NCI-H510A treated with DMSO at 0.1 percent for 48 hours (cell line): Measurements from ENCODE around the gene CHIT1.
A peak's percentile ranks its signal among the peaks of the same experiment; 100 is the strongest.

Source experiments
- DNase-seq: peaks from one replicate; lab custom pipeline; 2025; lab: John Stamatoyannopoulos, UW

The CHIT1 gene

DNA sequence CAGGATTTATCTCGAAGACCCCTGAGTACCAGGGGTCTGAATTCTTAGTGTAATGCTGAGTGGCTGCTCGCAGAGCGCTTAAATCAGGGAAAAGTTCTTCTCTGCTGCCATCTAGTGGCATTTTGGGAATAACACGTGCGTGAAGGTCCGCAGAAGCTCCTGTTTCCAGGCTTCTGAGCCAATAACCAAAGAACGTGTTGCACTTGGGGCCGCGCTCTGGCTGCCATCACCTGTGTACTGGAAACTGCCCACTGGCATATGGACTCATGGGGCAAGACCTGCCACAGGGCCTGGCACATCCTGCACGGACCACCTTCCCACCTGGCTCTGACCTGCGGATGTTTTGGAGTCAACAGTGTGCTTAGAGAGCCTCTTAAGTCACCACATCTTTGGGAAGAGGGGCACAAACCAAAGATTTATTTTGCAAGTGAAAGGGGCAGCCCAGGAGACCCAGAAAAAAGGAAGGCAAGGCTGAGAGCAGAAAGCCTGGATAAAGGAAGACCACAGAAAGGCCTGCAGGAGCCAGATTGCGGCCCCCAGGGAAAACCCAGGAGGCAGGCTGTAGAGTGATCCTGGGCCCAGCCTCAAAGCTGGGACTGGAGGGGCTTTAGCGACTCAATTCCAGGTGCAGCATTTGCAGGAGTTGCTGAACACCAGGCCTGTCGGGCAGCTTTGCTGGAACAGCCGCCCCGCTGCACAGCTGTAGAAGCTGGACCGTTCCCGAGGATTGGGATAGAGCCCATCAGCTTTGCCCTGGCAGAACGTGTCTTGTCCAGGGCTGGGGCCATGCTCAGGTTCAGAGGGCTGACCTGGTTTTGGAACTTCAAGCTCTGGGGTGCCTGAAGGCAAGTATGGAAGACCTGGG is 13.0 kb downstream of the CHIT1 start:
- peak; percentile 84 for DNase-seq

DNA sequence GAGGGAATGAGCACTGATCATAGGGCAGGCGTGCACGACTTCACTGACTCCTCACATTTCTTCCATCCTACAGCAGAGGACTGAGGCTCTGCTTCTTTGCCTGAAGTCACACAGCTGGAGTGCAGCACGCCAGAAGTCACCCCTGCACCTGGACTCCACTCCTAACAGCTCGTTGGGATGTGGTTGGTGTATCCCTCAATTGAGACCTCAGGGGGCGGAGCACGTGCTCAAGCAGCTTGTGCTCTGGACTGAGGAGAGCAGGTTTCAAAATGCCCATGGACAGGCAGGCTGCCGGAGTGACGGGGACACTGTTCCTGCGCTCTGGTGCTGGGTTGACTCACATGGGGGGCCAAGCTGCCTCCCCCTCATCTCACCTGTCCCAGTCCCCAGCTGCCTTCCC is 13.9 kb downstream of the CHIT1 start:
- DNase-seq = peak; percentile 61

DNA sequence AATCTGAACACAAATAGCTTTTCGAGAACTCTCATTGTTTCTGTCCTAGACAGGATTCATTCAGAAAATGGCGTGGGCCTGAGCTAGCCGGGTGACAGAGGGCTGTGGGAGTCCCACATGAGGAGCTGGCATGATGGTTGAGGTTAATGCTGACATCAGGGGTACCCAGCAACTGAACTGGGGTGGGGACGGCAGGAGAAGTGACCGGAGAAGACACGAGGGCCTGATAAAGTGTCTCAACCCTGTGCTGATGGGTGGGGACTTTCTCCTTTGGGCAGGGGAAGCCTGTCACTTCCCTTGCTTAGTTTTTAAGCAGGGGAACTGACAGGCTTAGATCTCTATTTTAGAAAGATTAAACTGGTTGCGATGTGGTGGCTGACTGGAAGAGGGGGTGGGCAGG is 14.6 kb downstream of the CHIT1 start:
- no peak for DNase-seq

DNA sequence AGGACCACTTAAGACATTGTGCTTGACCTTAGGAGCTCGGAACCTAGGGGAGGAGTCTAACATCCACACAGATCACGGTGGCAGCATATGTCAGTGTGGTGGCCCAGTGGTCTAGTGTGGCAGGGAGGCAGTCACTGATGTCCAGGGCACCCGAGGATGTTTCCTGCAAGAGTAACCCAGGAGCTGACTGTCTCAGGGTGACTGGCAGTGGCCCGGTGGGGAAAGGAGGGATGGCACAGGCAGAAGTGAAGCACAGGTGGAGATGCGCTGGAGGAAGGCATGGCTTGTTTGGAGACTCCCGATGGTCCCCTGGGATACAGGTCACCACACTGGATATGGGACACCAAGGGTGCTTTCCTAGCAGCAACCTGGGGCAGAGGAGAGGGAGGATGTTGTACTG is 16.3 kb downstream of the CHIT1 start:
- DNase-seq = no peak

DNA sequence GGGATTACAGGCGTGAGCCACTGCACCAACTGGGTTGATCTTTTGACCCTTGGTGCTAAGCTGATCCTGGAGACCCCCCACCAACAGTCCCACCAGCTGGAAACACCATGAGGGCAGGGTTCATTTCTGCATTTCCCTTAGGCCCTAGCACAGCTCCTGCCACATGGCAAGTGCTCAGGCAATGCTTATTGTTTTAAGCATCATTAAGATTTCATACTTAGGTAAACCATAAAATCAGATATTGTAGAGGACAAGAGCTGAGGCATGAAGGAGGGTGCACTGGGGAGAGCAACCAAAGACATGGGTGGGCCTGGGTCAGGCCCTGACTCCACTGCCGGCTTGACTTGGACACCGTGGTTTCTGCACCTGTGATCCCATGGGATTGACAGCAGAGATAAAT is 17.7 kb downstream of the CHIT1 start:
- no peak for DNase-seq

DNA sequence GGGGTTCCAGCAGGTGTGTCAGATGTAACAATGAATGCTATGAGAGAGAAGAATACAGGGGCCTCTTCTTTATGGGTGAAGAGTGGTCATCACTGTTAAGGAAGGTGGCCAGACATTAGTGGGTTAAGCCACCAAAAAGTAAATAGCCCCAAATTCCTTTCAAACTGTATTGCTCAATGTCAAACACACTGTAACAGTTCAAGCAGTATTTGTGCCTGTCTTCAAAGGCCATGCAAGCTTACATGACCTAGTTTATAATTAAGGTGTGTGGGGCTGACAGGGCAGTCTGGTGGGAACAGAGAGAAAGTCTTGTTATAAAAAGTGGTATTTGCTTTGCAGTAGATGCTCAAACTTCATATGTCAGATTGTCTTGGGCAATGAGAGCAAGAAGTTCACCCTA is 18.5 kb downstream of the CHIT1 start:
- DNase-seq = no peak

DNA sequence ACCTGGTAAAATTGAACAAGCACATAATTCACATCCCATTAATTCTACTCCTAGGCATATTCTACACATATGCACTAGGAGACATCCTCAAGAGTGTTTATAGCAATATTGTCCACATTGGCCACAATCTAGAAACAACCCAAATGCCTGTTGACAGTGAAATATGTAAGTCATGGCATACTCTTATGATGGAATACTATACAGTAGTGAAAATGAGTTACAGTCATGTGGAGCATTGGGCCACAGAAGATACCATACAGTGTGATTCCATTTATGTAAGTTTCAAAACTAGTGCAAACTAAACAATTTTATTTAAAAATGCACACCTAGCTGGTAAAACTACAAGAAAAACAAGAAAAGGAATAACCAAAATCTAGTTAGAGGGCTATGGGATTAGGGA is 19.1 kb downstream of the CHIT1 start:
- DNase-seq = no peak

DNA sequence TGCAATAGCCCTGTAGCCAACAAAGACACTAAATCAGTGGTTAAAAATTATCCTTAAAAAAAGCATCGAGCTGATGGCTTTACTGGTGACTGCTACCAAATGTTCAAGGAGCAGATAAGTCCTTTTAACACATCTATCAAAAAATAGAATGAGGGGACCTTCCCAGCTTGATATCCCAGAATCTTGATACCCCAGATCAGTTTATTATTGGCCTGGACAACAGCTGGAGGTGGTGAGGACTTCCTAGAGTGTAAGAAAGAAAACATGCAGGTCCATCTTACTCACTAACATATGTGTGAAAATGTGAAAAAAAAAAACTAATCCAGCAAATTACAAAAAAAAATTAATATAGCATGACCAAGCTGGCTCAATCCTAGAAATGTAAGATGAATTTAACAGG is 21.3 kb downstream of the CHIT1 start:
- no peak for DNase-seq

DNA sequence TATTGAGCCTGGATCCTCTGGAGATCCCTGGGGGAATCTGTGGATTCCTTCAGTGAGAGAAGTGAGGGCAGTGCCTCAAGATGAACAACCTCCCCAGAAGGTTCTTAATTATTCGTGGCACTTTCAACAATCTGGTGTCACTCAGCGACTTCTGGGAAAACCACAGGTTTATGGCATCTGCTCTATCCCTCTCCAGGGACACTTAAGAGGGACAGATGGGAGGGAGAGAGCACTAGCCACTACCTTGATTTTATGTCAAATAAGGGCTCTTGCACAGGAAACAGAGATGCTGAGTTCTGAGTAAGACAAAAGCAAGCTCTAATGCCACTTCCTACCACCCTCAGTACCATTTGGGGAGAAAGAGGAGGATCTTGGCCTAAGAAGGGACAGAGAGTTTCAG is 21.7 kb downstream of the CHIT1 start:
- DNase-seq = no peak

DNA sequence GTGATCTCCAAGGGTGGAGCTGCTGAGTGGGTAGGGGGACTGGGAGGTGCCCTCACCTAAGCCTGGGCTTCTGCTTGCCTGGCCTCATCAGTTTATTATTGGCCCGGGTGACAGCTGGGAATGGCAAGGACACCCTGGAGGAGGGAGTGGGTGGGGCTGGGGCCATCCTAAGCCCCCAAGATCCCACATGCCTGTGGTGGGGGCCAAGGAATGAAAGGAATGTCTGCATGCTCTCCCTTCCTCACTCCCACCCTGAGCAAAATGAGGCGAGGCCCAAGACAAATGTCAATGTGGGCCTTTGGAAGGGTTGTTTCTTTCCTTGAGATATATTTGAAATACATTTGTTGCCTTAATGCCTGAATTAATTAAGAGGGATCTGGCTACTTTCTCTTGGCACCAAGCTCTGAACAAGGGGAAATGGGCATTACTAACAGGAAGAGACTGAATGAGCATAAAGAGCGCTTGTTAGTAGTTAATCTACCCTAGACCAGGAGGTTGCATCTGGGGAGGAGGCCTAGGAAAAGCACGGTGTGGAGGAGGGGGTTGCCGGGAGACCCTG is 23.3 kb downstream of the CHIT1 start:
- no peak for DNase-seq

DNA sequence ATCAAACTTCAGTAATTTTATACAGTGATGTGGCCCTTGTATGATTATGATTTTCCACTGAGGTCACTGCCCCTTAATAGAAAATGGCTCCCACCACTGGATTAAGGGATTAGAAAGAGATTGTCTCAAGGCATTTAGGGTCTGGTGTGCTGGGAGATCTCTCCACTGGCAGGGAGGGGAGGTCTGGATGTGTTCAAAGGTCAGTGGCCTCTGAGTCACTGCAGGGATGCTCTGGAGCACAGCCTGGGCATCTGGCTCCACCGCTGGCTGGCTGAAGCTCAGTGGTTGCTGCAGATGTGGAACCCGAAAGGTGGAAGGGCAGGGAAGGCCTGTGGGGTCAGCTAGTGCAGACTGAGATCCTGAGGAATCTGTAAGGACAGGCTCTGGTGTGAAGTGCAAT is 24.7 kb downstream of the CHIT1 start:
- no peak for DNase-seq

DNA sequence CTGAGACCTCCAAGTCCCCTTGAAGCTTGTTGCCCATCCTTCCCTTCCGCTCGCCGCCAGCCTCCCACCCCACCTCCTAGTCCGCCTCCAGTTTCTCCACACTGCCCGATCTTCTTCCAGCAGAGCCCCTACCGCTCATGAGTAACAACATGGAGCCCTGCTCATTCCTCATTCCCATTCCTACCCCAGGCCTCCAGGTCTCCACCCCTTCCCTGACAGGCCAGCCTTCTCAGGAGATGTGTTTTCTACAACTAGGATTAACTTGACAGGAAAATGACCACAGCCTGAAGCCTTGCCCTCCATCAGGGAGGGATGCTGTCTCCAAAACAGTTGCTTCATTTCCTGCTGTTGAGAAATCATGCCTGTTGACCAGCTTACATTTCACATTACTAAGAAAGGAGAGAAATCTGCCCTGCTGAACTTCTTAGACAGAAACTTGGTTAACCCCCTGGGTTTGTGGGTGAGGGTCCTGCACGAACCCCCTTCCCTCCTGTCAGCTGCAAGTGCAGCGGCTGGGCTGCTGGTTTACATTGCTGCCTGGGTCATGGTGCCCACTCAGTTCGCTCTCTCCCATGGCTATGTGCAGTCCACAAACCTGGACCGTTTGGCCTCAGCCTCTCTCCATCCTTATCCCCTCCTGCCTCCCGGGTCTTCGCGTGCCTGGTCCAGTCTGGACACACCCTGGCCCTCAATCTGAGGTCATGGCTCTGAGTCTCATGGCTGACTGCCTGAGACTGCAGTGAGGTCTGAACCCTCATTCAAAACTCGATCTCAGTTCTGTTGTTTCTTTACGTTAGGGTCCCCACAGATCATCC is 26.8 kb downstream of the CHIT1 start:
- DNase-seq = no peak

DNA sequence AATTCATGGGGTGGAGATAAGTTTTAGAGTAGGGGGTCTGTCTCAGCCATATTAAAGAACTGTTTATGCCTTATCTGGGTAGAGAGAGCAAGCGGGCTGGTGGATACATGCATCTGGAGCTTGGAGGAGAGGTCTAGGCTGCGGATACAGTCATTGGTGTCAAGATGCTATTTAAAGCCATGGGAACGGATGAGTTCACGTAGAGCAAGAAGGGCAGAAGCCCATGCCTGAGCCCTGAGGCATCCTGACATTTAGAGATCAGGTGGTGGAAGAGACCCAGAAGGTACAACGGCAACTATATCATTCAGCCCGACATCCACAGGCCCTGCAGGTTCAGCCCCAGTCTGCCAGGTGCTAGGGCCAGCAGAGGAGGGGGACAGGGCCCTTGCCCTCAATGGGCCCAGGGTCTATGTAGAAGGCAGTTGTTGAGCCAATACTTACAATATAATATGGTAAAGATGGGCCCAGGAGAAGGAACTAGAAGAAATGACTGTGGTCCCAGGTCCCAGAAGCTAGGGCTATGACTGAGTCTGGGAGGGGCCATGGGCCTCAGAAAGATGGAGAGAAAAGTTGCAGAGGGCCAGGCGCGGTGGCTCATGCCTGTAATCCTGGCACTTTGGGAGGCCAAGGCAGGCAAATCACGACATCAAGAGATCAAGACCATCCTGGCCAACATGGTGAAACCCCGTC is 27.8 kb downstream of the CHIT1 start:
- DNase-seq = no peak

DNA sequence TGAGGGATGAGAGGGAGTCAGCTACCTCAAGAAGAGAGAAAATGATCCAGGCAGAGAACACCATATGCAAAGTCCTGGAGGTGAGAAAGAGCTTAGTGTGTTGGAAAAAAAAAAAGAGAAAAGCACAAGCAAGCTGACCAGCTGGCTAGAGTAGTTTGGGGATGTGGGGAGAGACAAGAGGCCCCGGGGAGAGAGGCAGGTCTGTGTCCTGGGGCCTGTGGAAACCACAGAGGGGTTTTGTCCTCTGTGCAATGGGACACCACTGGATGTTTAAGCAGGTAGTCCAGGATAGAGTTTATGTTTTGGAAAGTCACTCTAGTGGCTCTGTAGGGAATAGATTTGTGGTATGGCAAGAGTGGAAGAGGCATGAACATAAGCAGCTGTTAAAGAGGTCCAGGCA is 28.6 kb downstream of the CHIT1 start:
- no peak for DNase-seq

DNA sequence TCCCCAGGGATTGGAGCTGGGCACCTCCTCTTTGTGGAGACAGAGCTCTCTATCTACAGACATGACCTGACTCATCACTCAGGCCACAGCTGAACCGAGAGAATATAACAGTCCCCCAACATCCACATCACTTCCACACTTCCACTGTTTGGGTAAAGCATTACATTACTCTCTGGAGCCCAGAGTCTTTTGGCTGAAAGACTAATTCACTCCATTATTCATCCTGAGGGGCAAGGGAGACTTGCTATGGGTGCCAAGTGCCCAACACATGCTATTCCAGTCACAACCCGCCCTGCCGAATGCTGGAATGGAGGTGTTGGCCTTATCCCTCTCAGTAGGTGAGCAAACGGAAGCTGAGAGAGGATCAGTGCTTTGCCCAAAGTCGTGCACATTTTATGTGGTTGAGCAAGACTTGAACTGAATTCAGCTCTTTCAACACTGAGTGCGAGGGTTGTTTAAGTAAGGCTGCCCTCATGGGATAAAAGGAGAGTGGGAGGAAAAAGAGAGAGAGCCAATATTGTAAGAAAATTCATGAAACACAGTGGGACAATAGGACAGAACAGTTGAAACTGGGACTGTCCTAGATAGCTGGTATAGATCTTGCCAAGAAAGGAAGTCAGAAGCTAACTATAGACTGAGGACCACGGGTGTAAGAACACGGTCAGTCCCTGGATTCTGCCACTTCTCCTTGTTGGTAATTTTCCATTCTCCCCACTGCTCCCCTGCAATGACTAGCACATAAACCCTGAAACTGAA is 29.5 kb downstream of the CHIT1 start:
- DNase-seq = no peak

DNA sequence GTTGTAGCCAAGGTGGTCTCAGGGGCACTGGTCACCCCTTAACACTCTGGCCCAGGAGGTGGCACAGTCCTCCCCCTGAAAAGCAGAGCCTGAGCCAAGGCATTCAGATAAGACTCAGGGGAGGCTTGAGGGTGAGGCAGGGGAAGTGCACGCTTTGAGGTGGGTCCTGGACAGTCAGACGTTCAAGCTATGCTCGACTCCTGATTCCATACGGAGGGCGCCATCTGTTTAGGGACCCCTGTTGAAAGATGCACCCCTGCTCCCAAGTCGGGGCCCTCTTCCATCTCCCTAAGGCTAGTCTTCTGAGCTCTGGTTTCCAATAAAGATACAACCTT is 30.0 kb downstream of the CHIT1 start:
- DNase-seq = no peak

DNA sequence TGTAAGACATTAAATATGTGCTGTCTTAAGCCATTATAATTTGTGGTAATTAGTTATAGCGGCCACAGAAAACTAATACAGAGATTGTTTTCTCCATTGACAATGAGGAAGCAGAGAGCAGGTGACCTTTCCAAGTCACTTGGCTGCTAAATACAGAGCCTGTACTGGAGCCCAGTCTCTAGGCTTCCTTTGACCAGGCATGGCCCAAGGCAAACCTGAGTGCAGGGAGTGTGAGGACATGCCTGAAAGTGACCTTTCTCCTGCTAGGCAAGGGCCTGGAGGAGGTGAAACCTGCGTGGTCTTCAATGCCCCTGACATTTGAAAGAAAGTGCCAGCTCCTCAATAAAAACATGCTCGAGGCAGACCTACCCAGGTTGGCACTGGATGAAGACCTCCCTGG is 30.5 kb downstream of the CHIT1 start:
- no peak for DNase-seq

DNA sequence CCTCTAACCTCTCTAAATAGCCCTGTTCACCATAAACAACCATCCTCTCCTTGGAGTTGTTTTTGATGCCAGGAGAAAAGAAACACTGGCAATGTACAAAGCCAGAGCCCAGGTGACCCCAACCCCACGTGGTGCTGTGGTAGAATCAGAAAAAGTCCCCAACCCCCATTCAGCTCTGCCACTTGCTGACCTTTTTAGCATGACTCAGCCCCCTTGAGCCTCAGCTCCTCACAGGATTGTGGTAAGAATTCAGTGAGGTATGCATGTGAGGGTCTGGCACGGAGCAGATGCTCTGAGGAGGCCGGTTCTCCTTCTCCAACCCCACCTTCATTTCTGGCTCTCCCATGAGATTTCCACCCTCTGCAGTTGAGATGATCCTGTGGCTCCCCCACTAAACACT is 31.8 kb downstream of the CHIT1 start:
- DNase-seq = no peak

DNA sequence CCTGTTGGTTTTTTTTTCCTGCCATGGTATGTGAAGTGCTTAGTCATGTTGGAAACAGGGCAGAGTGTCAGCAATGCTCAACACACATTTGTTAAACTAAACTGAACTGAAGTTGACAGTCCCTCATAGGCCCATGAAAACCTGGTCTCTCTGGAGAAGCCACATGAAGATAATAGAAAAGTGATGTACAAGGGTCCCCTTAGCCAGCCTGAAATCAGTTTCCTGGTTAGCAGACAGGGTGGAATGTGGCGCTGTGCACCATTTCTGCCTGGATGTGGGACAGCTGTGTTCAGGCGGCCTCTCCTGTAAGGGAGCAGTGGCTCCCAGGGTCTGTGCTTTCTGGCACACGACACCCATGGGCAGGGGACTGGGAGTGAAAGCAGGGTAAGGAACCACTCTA is 33.1 kb downstream of the CHIT1 start:
- no peak for DNase-seq

DNA sequence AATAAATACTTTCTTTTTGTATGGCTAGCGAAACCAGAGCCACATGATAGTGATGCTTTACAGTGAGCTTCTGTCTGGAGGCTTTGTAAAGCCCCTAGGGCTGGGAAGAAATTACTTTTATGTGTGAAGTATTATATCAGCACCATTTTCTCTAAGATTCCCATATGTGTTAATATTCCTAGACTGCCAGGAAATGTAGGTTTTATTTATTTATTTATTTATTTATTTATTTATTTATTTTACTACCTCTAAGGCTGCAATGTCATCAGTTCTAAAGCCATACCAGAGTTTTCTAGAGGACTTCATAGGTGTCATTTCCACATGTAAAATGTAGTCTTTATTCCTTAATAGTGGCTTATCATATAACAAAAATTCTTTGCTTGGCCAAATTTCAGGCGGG is 38.5 kb downstream of the CHIT1 start:
- no peak for DNase-seq

DNA sequence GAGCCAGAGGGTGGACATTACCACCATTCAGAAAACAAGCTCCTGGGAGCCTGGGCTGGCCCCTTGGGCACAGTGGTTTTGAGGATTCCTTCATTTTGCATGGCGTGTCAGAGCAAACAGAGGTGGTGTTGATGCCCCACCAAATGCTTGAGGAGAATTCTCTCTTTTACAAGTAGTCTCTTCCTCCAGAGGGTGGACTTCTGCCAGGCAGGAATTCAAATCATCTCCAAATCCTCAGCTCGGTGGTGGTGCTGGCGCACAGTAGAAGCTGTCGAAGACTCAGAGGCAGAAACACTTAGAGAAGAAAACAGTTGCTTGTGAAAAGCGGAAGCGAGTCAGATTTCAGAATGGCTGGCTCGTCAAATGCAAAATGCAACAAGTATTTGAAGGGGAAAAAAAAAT is 39.5 kb downstream of the CHIT1 start:
- no peak for DNase-seq

DNA sequence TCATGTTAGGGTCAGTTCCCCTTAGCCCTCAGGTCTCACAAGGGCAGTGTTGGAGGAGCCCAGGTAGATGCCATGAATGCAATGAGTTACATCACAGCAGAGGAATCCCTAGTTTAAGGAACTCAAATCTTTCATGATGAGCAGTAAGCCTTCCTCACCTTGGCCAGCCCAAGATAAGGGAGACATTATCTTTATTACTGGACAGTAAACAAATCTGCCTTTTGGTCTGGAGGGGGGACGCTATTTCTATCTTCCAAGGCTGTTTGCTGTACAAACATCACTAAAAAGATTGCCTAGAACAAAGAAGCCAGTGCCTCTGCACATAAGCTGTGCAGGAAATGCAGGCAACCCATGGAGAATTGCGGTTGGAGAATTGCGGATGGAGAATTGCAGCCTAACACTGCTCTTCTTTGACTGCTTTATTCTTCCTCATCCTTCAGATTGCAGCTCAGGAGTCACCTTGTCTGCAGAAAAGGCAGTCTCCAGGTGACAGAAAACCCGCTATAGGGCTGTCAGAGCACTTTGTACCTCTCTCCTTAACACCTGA is 40.7 kb downstream of the CHIT1 start:
- DNase-seq = no peak
